Keratinocyte (primary cell): ENCODE measurements around the gene DDB1. TPM values are rescaled to one million over a fixed set of nuclear protein-coding genes. Genes with fewer than 3 reads are reported as not detected.

ENCODE experiments used
- DNase-seq: peaks from one replicate; pipeline ENCODE4 v3.0.0-alpha.2; 2011; ENCODE audit warnings: low read depth, missing footprints, low spot score
- FAIRE-seq: peaks from 2 replicates; lab custom pipeline; 2011; peaks lifted over from hg19 to GRCh38; lab: Jason Lieb, UNC
- H2AFZ ChIP-seq: 2 replicates; pipeline ENCODE4 v1.6.0; 2012; ENCODE audit warnings: low read length, control low read depth, inconsistent platforms; ENCODE audit not compliant: control insufficient read depth
- H3K27ac ChIP-seq: 2 replicates; pipeline ENCODE4 v1.5.1; 2011; ENCODE audit warnings: low read length; ENCODE audit not compliant: control insufficient read depth, insufficient read depth
- H3K27me3 ChIP-seq: 3 replicates; pipeline ENCODE4 v1.6.0; 2011; ENCODE audit warnings: low read length; ENCODE audit not compliant: control insufficient read depth, insufficient read depth; ENCODE audit errors: extremely low read depth
- H3K36me3 ChIP-seq, 2 experiments: 2 replicates in 1 of 2; 3 replicates in 1 of 2; pipeline ENCODE4 v1.5.1; 2011; ENCODE audit warnings: low read length in 2 of 2, mild to moderate bottlenecking in 1 of 2; ENCODE audit not compliant: control insufficient read depth in 2 of 2, insufficient read depth in 2 of 2; ENCODE audit errors: extremely low read depth in 1 of 2
- H3K4me1 ChIP-seq: 3 replicates; pipeline ENCODE4 v1.5.1; 2011; ENCODE audit warnings: low read length; ENCODE audit not compliant: control insufficient read depth, insufficient read depth; ENCODE audit errors: extremely low read depth
- H3K4me2 ChIP-seq: 3 replicates; pipeline ENCODE4 v1.6.0; 2011; ENCODE audit warnings: low read depth, low read length; ENCODE audit not compliant: control insufficient read depth, insufficient read depth; ENCODE audit errors: extremely low read depth
- H3K4me3 ChIP-seq, 3 experiments: fragments of 200-600 bp in 1 of 3; sonication (generic) in 1 of 3; 2 replicates in 2 of 3; 3 replicates in 1 of 3; pipeline ENCODE4 v1.5.1; 2011 to 2016; ENCODE audit warnings: low read length in 3 of 3, mild to moderate bottlenecking in 3 of 3, control low read depth in 2 of 3, inconsistent platforms in 1 of 3, low read depth in 1 of 3, mixed read lengths in 1 of 3, mixed run types in 1 of 3, moderate library complexity in 1 of 3; ENCODE audit not compliant: control insufficient read depth in 2 of 3, insufficient read depth in 2 of 3; ENCODE audit errors: extremely low read depth in 1 of 3
- H3K79me2 ChIP-seq: 2 replicates; pipeline ENCODE4 v1.6.0; 2012; ENCODE audit warnings: low read length; ENCODE audit not compliant: control insufficient read depth, insufficient read depth
- H3K9ac ChIP-seq: 3 replicates; pipeline ENCODE4 v1.6.0; 2011; ENCODE audit warnings: low read length; ENCODE audit not compliant: control insufficient read depth, insufficient read depth; ENCODE audit errors: extremely low read depth
- H3K9me1 ChIP-seq: 3 replicates; pipeline ENCODE4 v1.6.0; 2011; ENCODE audit warnings: low read length; ENCODE audit not compliant: control insufficient read depth, insufficient read depth; ENCODE audit errors: extremely low read depth
- H3K9me3 ChIP-seq: 2 replicates; pipeline ENCODE4 v1.5.1; 2012; ENCODE audit warnings: low read depth, low read length; ENCODE audit not compliant: control insufficient read depth
- H4K20me1 ChIP-seq: 3 replicates; pipeline ENCODE4 v1.6.0; 2011; ENCODE audit warnings: low read length; ENCODE audit not compliant: control insufficient read depth, insufficient read depth; ENCODE audit errors: extremely low read depth
- CTCF ChIP-seq, 3 experiments: IDR thresholded peaks in 1 of 3; conservative IDR thresholded peaks in 1 of 3; optimal IDR thresholded peaks in 1 of 3; 2 replicates in 2 of 3; 3 replicates in 1 of 3; pipeline versions ENCODE3 to v1.5.1; 2011; ENCODE audit warnings: low read length in 3 of 3, mild to moderate bottlenecking in 3 of 3, moderate library complexity in 2 of 3, control low read depth in 1 of 3, inconsistent platforms in 1 of 3; ENCODE audit not compliant: insufficient read depth in 2 of 3; ENCODE audit errors: extremely low read depth in 1 of 3
- EZH2 ChIP-seq: IDR thresholded peaks from one replicate; pipeline ENCODE4 v1.6.1; 2012; ENCODE audit warnings: inconsistent platforms, mild to moderate bottlenecking, low read length, moderate library complexity
- dilution Hi-C: fragments of 300-500 bp; cut with MboI; formaldehyde crosslinking; loops from one replicate; pipeline ENCODE4 v1.7.0; 2020; ENCODE audit warnings: low sequenced_read_pairs; ENCODE audit not compliant: extremely low pct_ligation_motif_present
- polyA plus RNA-seq, 5 experiments: library from polyadenylated mRNA; depleted of rRNA in 3 of 5; stranded (reverse) in 3 of 5; stranded (forward) in 1 of 5; unstranded in 1 of 5; fragments of >200 nt; gene quantifications; 1 replicate in 1 of 5; 2 replicates in 3 of 5; 3 replicates in 1 of 5; pipeline versions ENCODE4 v1.2.1 to v1.2.3, GENCODE V29; 2011 to 2012; ENCODE audit warnings: missing spikeins in 2 of 5, low read depth in 1 of 5, low replicate concordance in 1 of 5

DDB1 gene
- polyA plus RNA-seq, 1 donor (not counting 4 experiments of a cell fraction or from before 2014, with no cell fraction given): 187 TPM

DNA sequence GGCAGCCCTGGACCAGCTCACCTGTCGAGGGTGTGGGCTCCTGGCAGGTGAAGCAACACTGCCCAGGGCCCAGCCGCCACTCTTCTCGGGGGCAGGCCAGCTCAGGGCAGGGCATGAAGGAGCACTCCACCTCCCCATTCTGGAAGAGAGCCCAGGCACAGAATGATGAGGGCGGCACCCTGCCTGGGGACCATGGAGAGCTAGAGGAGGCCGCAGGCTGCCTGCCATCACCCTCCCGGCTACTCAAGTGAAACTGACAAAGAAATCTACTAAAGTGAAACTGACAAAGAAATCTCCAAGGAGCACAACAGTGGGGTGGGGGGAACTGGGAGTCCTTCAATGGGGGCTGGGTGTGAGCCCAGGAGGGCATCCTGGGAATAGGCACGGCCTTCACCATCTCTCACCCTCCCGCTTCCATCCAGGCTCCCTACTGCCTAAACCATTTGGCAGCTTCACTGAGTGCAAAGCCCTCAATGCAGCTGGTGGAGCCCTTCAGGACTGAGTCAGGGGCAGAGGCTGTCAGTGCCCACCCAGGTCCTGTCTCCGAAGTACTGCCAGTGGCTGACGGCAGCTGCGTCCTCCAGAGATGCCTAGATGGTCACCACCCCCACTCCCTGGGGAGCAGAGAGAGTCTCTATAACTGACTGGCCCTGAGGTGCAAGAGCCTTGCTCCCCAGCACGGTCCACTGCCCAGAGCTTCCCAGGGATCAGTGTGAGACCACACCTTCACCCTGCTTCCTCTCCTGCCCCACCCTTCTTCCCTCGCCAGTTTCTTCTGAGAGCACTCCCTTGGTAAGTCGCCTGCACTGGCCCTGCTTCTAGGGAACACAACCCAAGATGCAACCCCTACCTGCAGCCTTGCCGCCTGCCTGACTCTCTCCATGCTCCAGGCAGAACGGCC is 59.5 kb downstream of the DDB1 start:
- dilution Hi-C loops: no loop called here
- Histone ChIP-seq H3K27me3 (peaks cover 2% of the 10 kb centered on the region), H3K4me2 (no peak overlapping the region), H4K20me1 (no peaks in the 10 kb centered on the region), H2AFZ (no peak overlapping the region), H3K4me3 (no peak overlapping the region), H3K9me3 (no peaks in the 10 kb centered on the region), H3K79me2 (no peaks in the 10 kb centered on the region), H3K36me3 (peaks cover 0 to 1% of the 10 kb centered on the region in 2 experiments), H3K4me1 (peaks cover 24% of the 10 kb centered on the region), H3K27ac (no peak overlapping the region), H3K9me1 (no peaks in the 10 kb centered on the region), H3K9ac (no peak overlapping the region)
- FAIRE-seq (no peak), DNase-seq (no peak)
- TF ChIP-seq EZH2 (no peak), CTCF (optimal IDR thresholded peaks at IDR 0.05 in 1 of 3, IDR thresholded peaks at IDR 0.05 in 1 of 3, conservative IDR thresholded peaks at IDR 0.05 in 1 of 3; ENCODE audit: extremely low read depth in 1 of 3, insufficient read depth in 2 of 3, low read length in 3 of 3) (no peak)

DNA sequence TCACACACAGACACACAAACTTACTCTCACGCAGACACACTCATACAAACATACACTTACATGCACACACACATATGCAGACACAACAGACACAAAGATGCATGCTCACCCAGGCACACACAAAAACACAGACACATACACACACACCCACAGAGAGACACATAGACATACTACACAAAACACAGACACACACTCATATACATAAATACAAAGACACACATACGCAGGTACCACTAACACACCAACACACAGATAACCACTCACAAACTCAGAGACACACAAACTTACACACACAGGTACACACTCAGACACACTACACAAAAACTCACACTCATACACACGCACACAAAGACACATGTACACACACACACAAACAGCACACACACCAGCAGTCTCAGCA is 60.2 kb downstream of the DDB1 start:
- Histone ChIP-seq H2AFZ (no peak overlapping the region), H3K9me3 (no peaks in the 10 kb centered on the region), H3K9ac (no peak overlapping the region), H3K36me3 (peaks cover 0 to 1% of the 10 kb centered on the region in 2 experiments), H3K9me1 (no peaks in the 10 kb centered on the region), H3K4me1 (peaks cover 21% of the 10 kb centered on the region), H3K27ac (no peak overlapping the region), H3K27me3 (peaks cover 2% of the 10 kb centered on the region), H3K4me2 (no peak overlapping the region), H3K4me3 (no peak overlapping the region), H3K79me2 (no peaks in the 10 kb centered on the region), H4K20me1 (no peaks in the 10 kb centered on the region)
- dilution Hi-C loops: no loop called here
- FAIRE-seq: no peak
- TF ChIP-seq CTCF (optimal IDR thresholded peaks at IDR 0.05 in 1 of 3, IDR thresholded peaks at IDR 0.05 in 1 of 3, conservative IDR thresholded peaks at IDR 0.05 in 1 of 3; ENCODE audit: extremely low read depth in 1 of 3, insufficient read depth in 2 of 3, low read length in 3 of 3) (no peak), EZH2 (no peak)
- DNase-seq: no peak
